Heart left ventricle (tissue), 13 donors: ENCODE data around the gene CFAP57.

Source experiments
- POLR2A ChIP-seq, 2 donors: fragments of 450-650 bp; IDR thresholded peaks; one replicate each; pipeline ENCODE4 v1.6.1; 2017; ENCODE audit warnings: antibody characterized with exemption in 2 of 2, mild to moderate bottlenecking in 2 of 2, moderate library complexity in 2 of 2
- TF ChIP-seq, protein P1 (sequence below), 12 donors: fragments of 200-600 bp; sonication (generic) in 4 of 12; IDR thresholded peaks; one replicate each; pipeline versions ENCODE4 v1.5.0 to v1.8.0; 2018 to 2022; ENCODE audit warnings: antibody characterized with exemption in 12 of 12, mild to moderate bottlenecking in 5 of 12
- donor health status: ischemic (EF 13 %, LVEDD 7.1; RV severe dilation, severe dysfunction).
- donor health status: DM: no; HTN: yes; CAD: no.
- donor health status: DM: no; HTN: no; CAD: no.
- donor health status: ischemic (EF 25% LVEDD 6.9; RV normal size, moderate dysfunction).
- donor health status: ischemic (EF 25% LVEDD 5.7; RV mildly dilated, moderate dysfunction).
- donor health status: ischemic (EF 35%, LVEDD 5.7; RV mildly dilated, moderate dysfunction).
- donor health status: nonischemic (EF 11% LVEDD 7.7; RV severe dilation, severe dysfunction).
- donor health status: DM: yes; HTN: yes; CAD: no.
- donor health status: PGD.
- donor health status: ischemic (EF 29% LVEDD 5.4; RV normal size, mild dysfunction).
- donor health status: nonischemic (EF 23%, LVEDD 6.1; RV moderate dilation, normal function).

DNA sequence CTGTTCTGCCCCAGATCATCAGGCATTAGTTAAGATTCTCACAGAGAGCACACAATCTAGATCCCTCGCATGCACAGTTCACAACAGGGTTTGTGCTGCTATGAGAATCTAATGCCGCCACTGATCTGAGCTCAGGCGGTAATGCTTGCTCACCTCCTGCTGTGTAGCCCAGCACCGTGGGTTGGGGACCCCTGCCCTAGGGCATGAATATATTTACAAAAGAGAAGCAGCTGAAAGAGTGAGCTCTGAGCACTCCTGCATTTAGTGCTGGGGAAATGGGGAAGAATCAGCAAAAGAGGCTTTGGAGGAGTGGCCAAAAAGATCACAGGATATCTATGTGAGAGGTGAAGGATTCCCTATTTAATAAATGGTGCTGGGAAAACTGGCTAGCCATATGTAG lies 5.6 kb downstream of the CFAP57 start:
- TF ChIP-seq, protein P1, sequence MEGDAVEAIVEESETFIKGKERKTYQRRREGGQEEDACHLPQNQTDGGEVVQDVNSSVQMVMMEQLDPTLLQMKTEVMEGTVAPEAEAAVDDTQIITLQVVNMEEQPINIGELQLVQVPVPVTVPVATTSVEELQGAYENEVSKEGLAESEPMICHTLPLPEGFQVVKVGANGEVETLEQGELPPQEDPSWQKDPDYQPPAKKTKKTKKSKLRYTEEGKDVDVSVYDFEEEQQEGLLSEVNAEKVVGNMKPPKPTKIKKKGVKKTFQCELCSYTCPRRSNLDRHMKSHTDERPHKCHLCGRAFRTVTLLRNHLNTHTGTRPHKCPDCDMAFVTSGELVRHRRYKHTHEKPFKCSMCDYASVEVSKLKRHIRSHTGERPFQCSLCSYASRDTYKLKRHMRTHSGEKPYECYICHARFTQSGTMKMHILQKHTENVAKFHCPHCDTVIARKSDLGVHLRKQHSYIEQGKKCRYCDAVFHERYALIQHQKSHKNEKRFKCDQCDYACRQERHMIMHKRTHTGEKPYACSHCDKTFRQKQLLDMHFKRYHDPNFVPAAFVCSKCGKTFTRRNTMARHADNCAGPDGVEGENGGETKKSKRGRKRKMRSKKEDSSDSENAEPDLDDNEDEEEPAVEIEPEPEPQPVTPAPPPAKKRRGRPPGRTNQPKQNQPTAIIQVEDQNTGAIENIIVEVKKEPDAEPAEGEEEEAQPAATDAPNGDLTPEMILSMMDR (IDR thresholded peaks at IDR 0.05): no peak
- TF ChIP-seq POLR2A (IDR thresholded peaks at IDR 0.05): no peak
